K562 (cell line): Measurements from ENCODE around the gene ITGB5. TPM values are rescaled to one million over a fixed set of nuclear protein-coding genes. Genes with fewer than 3 reads are reported as not detected.

Experiments
- BMI1 ChIP-seq: fragments of 150-350 bp; IDR thresholded peaks from 2 replicates; pipeline ENCODE4 v1.6.1; 2014; ENCODE audit warnings: low read length
- BRD4 ChIP-seq: fragments of 200-600 bp; sonication (generic); IDR thresholded peaks from 2 replicates; pipeline ENCODE4 v1.6.1; 2017; ENCODE audit warnings: inconsistent platforms
- CAMTA2 ChIP-seq: fragments of 250-450 bp; sonication (Bioruptor Pico); conservative IDR thresholded peaks from 2 replicates; pipeline ENCODE4 v1.5.1; 2022
- HES1 ChIP-seq: fragments of 450-650 bp; IDR thresholded peaks from 2 replicates; pipeline ENCODE4 v1.6.1; 2016; ENCODE audit warnings: low read depth, mild to moderate bottlenecking, moderate library complexity
- HNRNPL ChIP-seq: fragments of 200-400 bp; formaldehyde crosslinking; IDR thresholded peaks from 2 replicates; pipeline ENCODE4 v1.6.1; 2017; ENCODE audit warnings: low read depth, mild to moderate bottlenecking, low read length
- IFI16 ChIP-seq: fragments of 250-450 bp; sonication (Bioruptor Pico); IDR thresholded peaks from 2 replicates; pipeline ENCODE4 v2.1.2; 2022; ENCODE audit warnings: mild to moderate bottlenecking, inconsistent platforms
- KAT2B ChIP-seq: IDR thresholded peaks from one replicate; pipeline ENCODE4 v1.6.1; 2012; ENCODE audit warnings: low read depth, mild to moderate bottlenecking, control low read depth, inconsistent platforms, low read length, moderate library complexity
- MLLT1 ChIP-seq, 2 experiments: fragments of 450-650 bp; IDR thresholded peaks; 2 replicates each; pipeline ENCODE4 v1.6.1; 2016
- PURB ChIP-seq: sonication (generic); formaldehyde crosslinking; IDR thresholded peaks from 2 replicates; pipeline ENCODE4 v1.9.0; 2021; ENCODE audit warnings: low read depth, mild to moderate bottlenecking, missing genetic modification reagents
- RHOXF2B ChIP-seq: fragments of 250-450 bp; sonication (Bioruptor Pico); conservative IDR thresholded peaks from 2 replicates; pipeline ENCODE4 v1.5.1; 2021
- TFAP4 ChIP-seq: sonication (generic); formaldehyde crosslinking; IDR thresholded peaks from 2 replicates; pipeline ENCODE4 v1.8.0; 2022; ENCODE audit warnings: missing genetic modification reagents, mild to moderate bottlenecking, moderate library complexity, borderline replicate concordance
- ZKSCAN8 ChIP-seq: fragments of 200-800 bp; sonication (Bioruptor generic); IDR thresholded peaks from 2 replicates; pipeline ENCODE4 v1.6.1; 2016; ENCODE audit warnings: missing genetic modification characterization, missing compliant biosample characterization
- ZNF121 ChIP-seq: sonication (generic); formaldehyde crosslinking; conservative IDR thresholded peaks from 2 replicates; pipeline ENCODE4 v1.8.0; 2022; ENCODE audit warnings: missing genetic modification reagents
- ZNF134 ChIP-seq: fragments of 250-450 bp; sonication (Bioruptor Pico); conservative IDR thresholded peaks from 2 replicates; pipeline ENCODE4 v1.4.0; 2020
- ZNF143 ChIP-seq: sonication (generic); formaldehyde crosslinking; IDR thresholded peaks from 2 replicates; pipeline ENCODE4 v1.9.0; 2022; ENCODE audit warnings: mild to moderate bottlenecking, missing genetic modification reagents
- ZNF431 ChIP-seq: sonication (generic); formaldehyde crosslinking; IDR thresholded peaks from 2 replicates; pipeline ENCODE4 v1.8.0; 2022; ENCODE audit warnings: mild to moderate bottlenecking, missing genetic modification reagents
- ZNF79 ChIP-seq: fragments of 250-450 bp; sonication (Bioruptor Pico); IDR thresholded peaks from 2 replicates; pipeline ENCODE4 v1.4.0; 2020; ENCODE audit warnings: low read depth, mild to moderate bottlenecking, moderate library complexity
- polyA plus RNA-seq, 8 experiments: library from polyadenylated mRNA; depleted of rRNA in 4 of 8; stranded (reverse) in 5 of 8; unstranded in 3 of 8; fragments of >200 nt; fragmentation: Nextera tagmentation in 2 of 8; fragmentation: Illumina TruSeq in 1 of 8; extraction: Ambion mirVana in 2 of 8; extraction: Trizol in 1 of 8; gene quantifications; 2 replicates each; pipeline versions ENCODE4 v1.2.1 to v1.2.3, GENCODE V29; 2011 to 2014; ENCODE audit warnings: inconsistent platforms in 1 of 8, missing spikeins in 1 of 8
- total RNA-seq, 7 experiments: library from RNA; depleted of rRNA in 6 of 7; stranded (reverse); fragments of >200 nt in 6 of 7; fragmentation: Illumina TruSeq in 2 of 7; extraction: Trizol in 2 of 7; gene quantifications; 2 replicates each; pipeline versions ENCODE4 v1.2.1 to v1.2.3, GENCODE V29; 2011 to 2021; ENCODE audit warnings: low replicate concordance in 1 of 7
- TF ChIP-seq, protein P1 (sequence below): fragments of 250-450 bp; sonication (Bioruptor Pico); IDR thresholded peaks from 2 replicates; pipeline ENCODE4 v1.5.0; 2021; ENCODE audit warnings: mild to moderate bottlenecking, moderate library complexity
- TF ChIP-seq, protein P2 (sequence below): fragments of 450-650 bp; IDR thresholded peaks from 2 replicates; pipeline ENCODE4 v1.6.1; 2016; ENCODE audit warnings: mild to moderate bottlenecking

The ITGB5 gene
- total and polyA plus RNA-seq, 9 of the 15 experiments (the other 6 are each of a cell fraction or from before 2014, with no cell fraction given), result 1.7 to 46.8 (median 9.9) TPM

DNA sequence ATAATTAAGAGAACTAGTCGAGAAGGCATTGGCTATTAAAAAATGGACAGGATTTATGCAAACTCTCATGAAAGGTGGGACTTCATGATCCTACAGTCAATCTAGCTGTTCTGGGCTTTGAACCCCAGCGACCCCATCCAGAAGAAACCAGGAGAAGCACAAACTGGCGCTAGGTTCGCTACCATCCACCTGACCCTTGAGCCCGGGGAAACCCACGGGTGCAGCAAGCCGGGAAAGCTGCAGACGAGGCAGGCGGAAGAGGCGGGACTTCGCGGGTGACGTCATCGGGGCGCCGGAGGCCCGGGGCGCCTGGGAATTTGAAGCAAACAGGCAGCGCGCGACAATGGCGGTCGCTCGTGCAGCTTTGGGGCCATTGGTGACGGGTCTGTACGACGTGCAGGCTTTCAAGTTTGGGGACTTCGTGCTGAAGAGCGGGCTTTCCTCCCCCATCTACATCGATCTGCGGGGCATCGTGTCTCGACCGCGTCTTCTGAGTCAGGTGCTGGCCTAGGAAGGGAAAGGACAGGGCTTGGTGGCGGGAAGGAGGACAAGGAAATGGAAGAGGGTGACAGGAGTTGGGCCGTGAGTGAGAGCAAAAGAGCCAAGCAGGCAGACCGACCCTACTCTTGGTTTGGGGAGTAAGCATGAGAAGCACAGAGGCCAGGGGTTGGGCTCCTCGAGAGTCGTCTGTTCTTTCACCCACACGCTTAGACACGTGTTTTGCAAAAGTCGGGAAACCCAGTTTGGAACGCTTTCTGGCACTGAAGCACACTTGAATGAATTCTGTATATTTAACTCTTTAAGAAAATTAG is 156.8 kb downstream of the ITGB5 start, which contains the start of gene UMPS (continued):
- TF ChIP-seq, protein P1, sequence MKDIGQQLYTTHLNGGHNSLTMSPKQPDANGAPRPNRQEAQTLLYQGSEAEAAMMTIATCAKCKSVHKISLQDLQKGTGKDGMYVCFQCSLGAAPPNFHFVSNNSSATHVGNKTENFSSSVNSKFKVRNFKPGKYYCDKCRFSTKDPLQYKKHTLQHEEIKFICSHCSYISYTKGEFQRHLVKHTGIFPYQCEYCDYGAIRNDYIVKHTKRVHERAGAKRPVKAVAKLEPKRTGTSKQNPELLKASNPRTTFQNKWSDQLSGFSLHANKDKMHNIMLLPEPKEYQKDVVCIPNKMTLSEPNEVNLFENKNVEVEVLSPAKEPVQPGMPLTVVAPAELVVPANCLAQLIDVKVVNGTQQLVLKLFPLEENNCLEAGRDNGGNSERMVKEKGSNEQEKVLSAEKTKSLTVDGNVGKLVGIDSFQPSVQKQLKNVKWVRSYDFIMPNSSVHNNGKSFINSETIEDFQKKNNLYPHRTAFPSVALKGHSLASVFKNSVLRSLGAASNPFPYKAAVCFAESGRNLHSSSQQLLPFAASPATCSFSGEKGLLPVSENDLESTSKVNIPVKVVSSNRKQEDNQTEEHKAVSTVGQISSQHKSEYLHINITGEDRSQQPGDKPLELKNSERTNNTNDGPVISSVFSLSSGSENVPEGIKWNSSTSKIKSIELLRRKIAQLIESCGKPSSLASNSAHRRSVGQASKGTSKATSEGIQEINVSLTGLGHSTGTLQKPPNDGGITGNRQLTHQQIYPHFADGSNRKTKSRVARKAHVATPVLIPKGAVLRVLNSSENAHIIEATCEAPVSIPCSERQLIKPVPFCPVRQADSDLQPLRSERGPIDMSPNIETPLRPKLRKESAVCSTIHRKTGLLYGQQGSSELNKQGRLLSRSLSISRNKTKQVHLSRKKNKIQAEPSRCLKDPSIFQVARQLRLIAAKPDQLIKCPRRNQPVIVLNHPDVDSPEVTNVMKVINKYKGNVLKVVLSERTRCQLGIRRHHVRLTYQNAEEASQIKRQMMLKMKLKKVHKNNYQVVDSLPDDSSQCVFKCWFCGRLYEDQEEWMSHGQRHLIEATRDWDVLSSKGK, result no peak
- TF ChIP-seq ZNF134, result no peak
- TF ChIP-seq CAMTA2 (CRISPR knock-in tag), result no peak
- TF ChIP-seq BMI1, result no peak
- peak; percentile 66; the same call in 1 of the 2 replicates for TF ChIP-seq TFAP4 (CRISPR knock-in tag)
- TF ChIP-seq PURB, result no peak
- no peak for TF ChIP-seq ZKSCAN8 (CRISPR knock-in tag)
- TF ChIP-seq RHOXF2B, result no peak
- TF ChIP-seq ZNF143 (CRISPR knock-in tag), result peak; percentile 76
- TF ChIP-seq, protein P2, sequence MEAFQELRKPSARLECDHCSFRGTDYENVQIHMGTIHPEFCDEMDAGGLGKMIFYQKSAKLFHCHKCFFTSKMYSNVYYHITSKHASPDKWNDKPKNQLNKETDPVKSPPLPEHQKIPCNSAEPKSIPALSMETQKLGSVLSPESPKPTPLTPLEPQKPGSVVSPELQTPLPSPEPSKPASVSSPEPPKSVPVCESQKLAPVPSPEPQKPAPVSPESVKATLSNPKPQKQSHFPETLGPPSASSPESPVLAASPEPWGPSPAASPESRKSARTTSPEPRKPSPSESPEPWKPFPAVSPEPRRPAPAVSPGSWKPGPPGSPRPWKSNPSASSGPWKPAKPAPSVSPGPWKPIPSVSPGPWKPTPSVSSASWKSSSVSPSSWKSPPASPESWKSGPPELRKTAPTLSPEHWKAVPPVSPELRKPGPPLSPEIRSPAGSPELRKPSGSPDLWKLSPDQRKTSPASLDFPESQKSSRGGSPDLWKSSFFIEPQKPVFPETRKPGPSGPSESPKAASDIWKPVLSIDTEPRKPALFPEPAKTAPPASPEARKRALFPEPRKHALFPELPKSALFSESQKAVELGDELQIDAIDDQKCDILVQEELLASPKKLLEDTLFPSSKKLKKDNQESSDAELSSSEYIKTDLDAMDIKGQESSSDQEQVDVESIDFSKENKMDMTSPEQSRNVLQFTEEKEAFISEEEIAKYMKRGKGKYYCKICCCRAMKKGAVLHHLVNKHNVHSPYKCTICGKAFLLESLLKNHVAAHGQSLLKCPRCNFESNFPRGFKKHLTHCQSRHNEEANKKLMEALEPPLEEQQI, result no peak
- no peak for TF ChIP-seq ZNF79 (CRISPR knock-in tag)
- no peak for TF ChIP-seq KAT2B
- TF ChIP-seq ZNF121 (CRISPR knock-in tag), result no peak
- TF ChIP-seq IFI16 (CRISPR knock-in tag), result no peak
- peak in 1 of 2 experiments; percentile 75; a peak in 2 of 4 replicates for TF ChIP-seq MLLT1 (IDR thresholded peaks at IDR 0.05)
- 0 out of 2 replicates have a peak, but pooled peaks have one; percentile 31 for TF ChIP-seq ZNF431 (CRISPR knock-in tag)
- no peak for TF ChIP-seq HES1
- TF ChIP-seq HNRNPL, result no peak
- TF ChIP-seq BRD4, result no peak
